Hippocampal formation (tissue), 2 donors: Measurements from ENCODE around the gene BRK1.
"Not testable (repeated sequence)": the region's sequence is repeated elsewhere in the genome, so short reads cannot be mapped to it uniquely, and the experiment has no call there.

ENCODE experiments used
- DNase-seq, 2 donors: peaks; one replicate each; lab custom pipeline; 2025; lab: John Stamatoyannopoulos, UW

Gene BRK1

GRCh38 chr3:10142707-10143560 lies 27.5 kb downstream of the BRK1 start:
- DNase-seq = no peak

- no peak for DNase-seq
Observed at GRCh38 chr3:10145685-10146084, 30.2 kb downstream of the BRK1 start.

- DNase-seq = no peak
Observed at GRCh38 chr3:10149226-10149625, 33.8 kb downstream of the BRK1 start.

GRCh38 chr3:10150987-10151386 lies 35.5 kb downstream of the BRK1 start:
- no peak for DNase-seq

GRCh38 chr3:10154335-10155122 lies 39.1 kb downstream of the BRK1 start:
- DNase-seq = no peak

GRCh38 chr3:10155123-10155472 lies 39.6 kb downstream of the BRK1 start:
- no peak for DNase-seq

- DNase-seq = no peak
Observed at GRCh38 chr3:10155658-10156057, 40.2 kb downstream of the BRK1 start.

GRCh38 chr3:10157031-10157430 lies 41.6 kb downstream of the BRK1 start:
- DNase-seq = no peak

GRCh38 chr3:10158555-10158954 lies 43.1 kb downstream of the BRK1 start:
- not testable (repeated sequence) for DNase-seq

GRCh38 chr3:10160346-10160745 lies 44.9 kb downstream of the BRK1 start:
- no peak for DNase-seq

- no peak for DNase-seq
Observed at GRCh38 chr3:10160925-10161324, 45.5 kb downstream of the BRK1 start.

- no peak for DNase-seq
Observed at GRCh38 chr3:10162185-10162584, 46.7 kb downstream of the BRK1 start.

- DNase-seq = not testable (repeated sequence)
Observed at GRCh38 chr3:10164201-10164545, 48.7 kb downstream of the BRK1 start.

- DNase-seq = peak; percentile 28 to 66
Observed at GRCh38 chr3:10164546-10165393, 49.3 kb downstream of the BRK1 start, which contains the start of gene IRAK2. TSS of gene IRAK2 (plus strand) at chr3:10164919. CDS start at chr3:10164955, 36 bp downstream.

- DNase-seq = no peak
Observed at GRCh38 chr3:10166213-10166604, 50.7 kb downstream of the BRK1 start.

GRCh38 chr3:10169000-10169496 lies 53.6 kb downstream of the BRK1 start:
- no peak for DNase-seq

GRCh38 chr3:10170915-10171478 lies 55.5 kb downstream of the BRK1 start:
- DNase-seq = no peak

GRCh38 chr3:10173095-10173925 lies 57.8 kb downstream of the BRK1 start:
- DNase-seq = no peak

GRCh38 chr3:10173926-10174435 lies 58.5 kb downstream of the BRK1 start:
- peak; percentile 38 to 39 for DNase-seq

GRCh38 chr3:10175334-10175733 lies 59.9 kb downstream of the BRK1 start:
- not testable (repeated sequence) for DNase-seq

- not testable (repeated sequence) for DNase-seq
Observed at GRCh38 chr3:10176150-10176549, 60.7 kb downstream of the BRK1 start.
